Kasumi-1 (cell line): ENCODE data around the gene ABI3BP.

Source experiments
- DNase-seq, 2 experiments: peaks; one replicate each; lab custom pipeline; 2025; lab: John Stamatoyannopoulos, UW

The ABI3BP gene

GRCh38 chr3:100984308-100984707 lies 8.9 kb downstream of the ABI3BP start:
- DNase-seq: no peak

DNA sequence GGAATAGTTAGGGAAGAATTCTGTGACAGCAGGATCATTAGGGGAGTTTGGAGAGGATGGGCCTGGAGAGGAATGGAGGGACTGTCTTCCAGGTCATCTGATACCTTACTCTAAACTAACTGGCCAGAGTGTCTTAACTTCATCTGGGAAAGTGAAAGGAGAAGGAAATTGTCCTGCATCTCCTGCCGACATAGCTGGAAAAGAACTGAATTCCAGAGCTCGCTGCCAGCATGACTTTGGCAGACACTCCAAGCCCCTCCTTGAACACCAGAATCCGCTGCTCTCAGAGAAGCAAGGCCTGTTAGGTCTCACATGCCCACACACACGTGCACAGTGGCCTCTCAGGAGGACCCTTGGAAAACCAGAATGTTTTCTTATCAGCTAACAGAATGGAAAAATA lies 10.5 kb downstream of the ABI3BP start:
- DNase-seq: no peak

- no peak for DNase-seq
These were observed 11.9 kb downstream of the ABI3BP start for GRCh38 chr3:100981164-100981911.

GRCh38 chr3:100978011-100978659 lies 15.1 kb downstream of the ABI3BP start:
- DNase-seq: no peak

DNA sequence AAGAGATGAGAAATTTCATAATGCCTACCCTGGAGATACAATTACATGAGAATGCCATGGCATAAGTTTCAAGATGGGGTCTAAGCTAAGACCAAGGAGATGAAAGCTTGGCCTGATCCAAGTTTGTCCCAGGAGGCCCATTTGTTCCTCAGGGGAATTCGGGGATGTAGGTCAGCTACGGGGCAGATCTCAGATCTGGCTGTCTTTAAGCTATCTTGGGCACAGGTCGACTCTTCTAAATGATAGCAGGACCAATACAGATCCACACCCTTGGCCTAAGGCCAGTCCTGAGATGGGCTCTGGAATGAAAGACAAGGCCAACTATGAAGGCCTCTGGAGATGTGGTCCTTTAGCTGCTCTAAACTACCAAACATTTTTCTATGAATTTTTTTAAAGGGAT lies 16.6 kb downstream of the ABI3BP start:
- no peak for DNase-seq

DNA sequence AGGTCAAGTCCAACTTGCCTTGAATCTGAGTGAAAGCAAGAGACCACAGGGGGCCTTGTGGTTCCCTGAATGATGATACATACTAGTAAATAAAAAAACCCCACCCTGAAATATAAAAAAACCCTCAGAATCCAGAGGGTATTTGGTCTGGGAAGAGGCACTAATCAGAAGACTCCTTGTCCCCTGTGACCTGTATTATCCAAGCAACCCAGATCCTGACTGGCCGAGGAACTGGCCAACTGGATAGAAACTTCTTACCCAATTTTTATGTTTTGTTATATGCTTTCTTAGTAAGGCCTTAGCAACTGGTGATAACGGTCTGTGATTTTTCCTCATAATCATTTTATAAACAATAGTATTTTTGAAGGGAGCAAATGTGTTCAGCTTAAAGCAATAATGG lies 17.5 kb downstream of the ABI3BP start:
- no peak for DNase-seq

GRCh38 chr3:100973594-100973993 lies 19.6 kb downstream of the ABI3BP start:
- DNase-seq: no peak

- no peak for DNase-seq
These were observed 20.4 kb downstream of the ABI3BP start for GRCh38 chr3:100972867-100973266.

- no peak for DNase-seq
These were observed 20.8 kb downstream of the ABI3BP start for GRCh38 chr3:100972301-100972844.

GRCh38 chr3:100971798-100972197 lies 21.4 kb downstream of the ABI3BP start:
- no peak for DNase-seq

DNA sequence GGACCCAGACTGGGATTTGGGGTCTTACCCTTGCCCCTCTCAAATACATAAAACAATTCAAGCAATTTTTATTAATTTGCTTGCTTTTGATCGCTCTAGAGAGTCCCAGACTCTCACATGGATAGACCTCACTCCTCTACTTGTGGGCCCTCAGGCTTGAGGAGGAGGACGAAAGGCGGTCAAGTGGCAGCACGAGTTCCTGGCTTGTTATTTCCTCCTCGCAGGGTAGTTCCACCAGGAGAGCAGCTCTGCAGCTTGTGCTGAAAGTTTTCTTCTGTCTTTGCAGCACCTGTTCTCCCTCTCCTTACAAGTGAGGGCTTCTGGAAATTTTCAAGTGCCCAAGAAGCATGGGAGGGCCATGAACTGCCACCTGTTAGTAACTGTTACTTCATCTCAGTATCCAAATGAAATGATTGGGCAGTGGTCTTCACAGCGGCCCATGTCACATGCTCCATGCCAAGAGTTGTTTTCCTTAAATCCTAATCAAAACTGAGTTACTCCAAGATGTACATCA lies 22.7 kb downstream of the ABI3BP start:
- no peak for DNase-seq

- no peak for DNase-seq
These were observed 24.0 kb downstream of the ABI3BP start for GRCh38 chr3:100968932-100969906.

DNA sequence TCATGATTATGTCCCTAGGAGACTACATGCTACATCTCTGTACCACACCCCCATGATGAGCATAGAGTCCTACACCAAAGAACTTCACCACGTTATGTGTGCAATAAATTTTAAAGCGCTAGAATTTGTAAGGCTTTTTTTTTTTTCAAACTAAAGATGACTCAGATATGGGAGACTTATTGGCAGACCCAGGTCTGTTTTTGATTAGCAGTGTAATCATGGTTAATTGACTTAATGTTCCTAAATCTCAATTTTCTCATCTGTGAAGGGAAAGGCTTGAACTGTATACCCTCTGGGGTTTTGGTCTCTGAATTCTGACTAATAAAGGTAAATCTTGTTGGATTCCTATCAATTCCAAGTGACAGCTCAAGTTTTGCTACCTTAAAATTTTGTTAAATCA lies 26.4 kb downstream of the ABI3BP start:
- no peak for DNase-seq

DNA sequence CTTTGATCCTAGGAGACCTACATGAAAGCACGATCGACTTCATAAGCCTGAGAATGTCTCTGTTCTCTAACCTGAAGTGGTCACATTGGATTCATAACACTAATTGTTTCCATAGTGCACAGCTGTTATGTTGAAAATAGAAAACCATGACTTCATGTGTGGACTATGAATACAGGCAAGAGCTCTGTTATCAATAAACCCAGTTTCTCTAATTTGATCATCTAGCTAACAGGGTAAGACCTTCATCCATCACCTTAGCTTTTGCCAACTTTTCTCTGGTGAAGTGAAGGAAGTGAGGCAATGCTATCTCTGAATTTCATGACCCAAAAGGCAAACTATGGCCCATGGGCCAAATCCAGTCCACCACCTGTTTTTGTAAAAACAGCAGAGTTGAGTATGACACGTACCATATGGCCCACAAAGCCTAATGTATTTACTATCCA lies 27.2 kb downstream of the ABI3BP start:
- DNase-seq: no peak

DNA sequence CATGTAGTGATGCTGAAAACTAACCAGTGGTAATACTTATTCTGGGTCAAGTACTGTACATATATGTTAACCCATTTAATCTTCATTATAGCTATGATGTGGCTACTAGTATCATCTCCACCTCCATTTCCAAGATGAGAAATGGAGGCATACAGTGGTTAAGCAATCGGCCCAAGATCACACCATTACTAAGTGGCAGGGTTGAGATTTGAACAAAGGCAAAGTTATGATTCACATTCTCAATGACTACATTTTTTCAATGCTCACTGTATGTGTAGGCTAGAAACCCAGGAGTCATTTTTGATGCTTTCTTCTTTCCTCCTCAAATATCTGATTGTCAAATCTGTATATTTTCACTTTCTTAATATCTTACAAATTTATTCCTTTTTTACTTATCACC lies 30.2 kb downstream of the ABI3BP start:
- DNase-seq: no peak

GRCh38 chr3:100957261-100957986 lies 35.8 kb downstream of the ABI3BP start:
- no peak for DNase-seq

DNA sequence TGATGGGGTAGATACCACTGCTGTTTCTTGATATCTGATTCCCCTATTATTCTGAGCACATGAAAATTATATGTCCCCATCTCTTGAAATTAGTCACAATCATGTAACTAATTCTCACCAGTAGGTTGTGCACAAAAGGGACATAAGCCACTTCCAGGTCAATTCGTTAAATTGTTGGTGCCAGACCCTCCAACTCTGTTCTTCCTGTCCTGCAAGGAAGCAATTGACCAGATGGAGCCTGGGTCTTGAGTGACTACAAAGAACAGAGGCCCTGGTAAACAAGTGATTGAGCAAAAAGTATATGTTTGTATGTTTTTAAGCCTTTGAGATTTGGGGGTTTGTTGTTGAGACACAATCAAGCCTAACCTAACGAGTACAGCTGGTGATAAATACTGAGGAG lies 36.9 kb downstream of the ABI3BP start:
- DNase-seq: no peak

DNA sequence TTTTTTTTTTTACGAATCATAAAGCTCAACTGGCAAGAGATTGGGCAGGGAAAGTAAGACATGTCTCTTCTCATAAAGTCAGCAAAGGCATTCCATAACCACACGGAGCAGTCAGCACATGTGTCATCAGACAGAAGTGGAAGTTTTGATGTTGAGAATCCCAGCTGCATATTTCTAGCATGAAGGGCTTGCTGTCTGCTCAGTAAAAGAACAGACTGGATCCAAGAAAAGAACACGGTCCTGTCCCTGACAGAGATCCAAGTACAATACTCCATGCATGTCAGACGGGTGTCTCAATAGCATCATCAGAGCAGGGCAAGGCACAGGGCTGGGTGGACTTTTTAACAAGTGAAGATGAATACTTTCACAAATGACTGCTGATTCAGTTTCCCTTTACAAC lies 38.2 kb downstream of the ABI3BP start:
- no peak for DNase-seq

DNA sequence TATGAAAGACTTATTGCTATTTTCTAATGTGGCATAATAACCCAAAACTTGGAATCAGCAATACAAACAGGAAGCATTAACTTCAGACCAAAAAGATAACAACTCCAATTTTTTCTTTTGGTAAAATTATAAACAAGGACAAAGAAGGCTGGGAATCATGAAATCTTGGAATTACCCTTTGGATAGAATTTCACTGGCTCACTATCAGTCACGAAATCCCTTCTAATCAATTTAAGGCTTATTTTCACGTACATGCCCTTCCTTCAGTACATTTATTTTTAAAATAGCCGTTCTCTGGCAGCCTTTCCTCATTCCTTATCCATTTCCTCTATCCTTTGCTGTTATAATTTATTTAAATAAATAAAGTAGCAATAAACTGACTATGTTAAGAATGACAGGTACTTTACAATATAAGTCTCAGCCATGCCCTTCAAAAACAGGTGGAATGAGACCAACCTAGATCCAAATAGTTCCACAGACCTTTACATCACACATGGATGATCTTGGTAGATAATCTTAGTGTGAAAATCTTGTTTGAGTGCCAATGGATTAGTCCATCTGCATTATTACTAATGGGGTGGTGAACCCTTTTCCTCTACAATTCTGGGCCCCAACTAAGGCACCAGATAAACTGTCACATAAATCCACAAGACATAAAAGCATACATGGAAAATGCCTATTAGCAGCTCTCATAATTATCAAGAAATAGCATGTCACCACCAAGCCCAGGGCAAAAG lies 38.9 kb downstream of the ABI3BP start:
- DNase-seq: no peak

DNA sequence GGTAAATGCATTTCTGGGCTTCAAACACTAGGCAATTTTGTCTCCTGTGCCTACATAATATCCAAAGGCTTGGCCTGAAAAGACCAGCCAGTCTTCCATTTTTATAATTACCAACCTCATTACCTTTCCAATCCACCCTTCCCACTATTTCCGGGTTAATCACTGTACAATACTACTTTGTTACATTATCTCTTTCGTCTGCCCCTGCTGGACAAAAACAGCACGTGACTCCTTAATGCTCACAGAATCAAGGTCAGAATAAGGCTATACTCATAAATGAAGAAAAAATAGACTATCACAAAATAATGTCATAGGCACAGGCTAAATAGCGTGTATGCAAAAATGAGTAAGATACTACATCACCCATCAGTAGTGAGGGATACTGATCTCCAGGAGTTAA lies 40.1 kb downstream of the ABI3BP start:
- no peak for DNase-seq

DNA sequence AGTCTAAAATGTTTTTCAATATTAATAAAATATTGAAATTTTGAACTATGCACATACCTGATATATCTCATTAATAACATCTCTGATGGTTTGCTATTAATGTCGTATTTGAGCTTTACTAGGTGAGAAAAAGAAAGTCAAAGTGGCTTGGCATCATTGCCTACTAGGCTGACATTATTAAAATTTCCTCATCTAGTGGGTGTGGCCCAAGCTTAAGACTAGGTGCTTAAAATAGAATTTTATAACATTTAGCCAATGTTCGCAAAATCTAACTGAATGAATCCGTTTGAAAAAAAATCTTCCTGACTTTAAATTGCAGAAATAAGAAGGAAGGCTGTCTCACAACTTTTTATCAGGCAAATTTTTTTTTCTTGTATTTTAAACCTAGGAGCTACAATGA lies 46.1 kb downstream of the ABI3BP start:
- DNase-seq: no peak
